AG10803 (cell line): Measurements from ENCODE around the gene FOXRED2.
A peak's percentile ranks its signal among the peaks of the same experiment; 100 is the strongest.

ENCODE experiments used
- DNase-seq: peaks from one replicate; pipeline ENCODE4 v3.0.0; 2010; ENCODE audit warnings: low read depth
- H3K4me3 ChIP-seq: 2 replicates; pipeline ENCODE4 v1.5.1; 2011; ENCODE audit warnings: mild to moderate bottlenecking, low read length, control low read depth
- CTCF ChIP-seq: conservative IDR thresholded peaks from 2 replicates; pipeline ENCODE4 v1.5.1; 2011; ENCODE audit warnings: mild to moderate bottlenecking, low read length, control low read depth, inconsistent platforms

Gene FOXRED2

GRCh38 chr22:36480941-36481392 lies 25.9 kb downstream of the FOXRED2 start:
- peak overlapping the region; percentile 86 for H3K4me3 ChIP-seq
- no peak for DNase-seq
- no peak for TF ChIP-seq CTCF

GRCh38 chr22:36478966-36479365 lies 27.9 kb downstream of the FOXRED2 start:
- no peak overlapping the region for H3K4me3 ChIP-seq
- no peak for DNase-seq
- no peak for TF ChIP-seq CTCF

- TF ChIP-seq CTCF: no peak
- H3K4me3 ChIP-seq: no peak overlapping the region
- no peak for DNase-seq
Measured at GRCh38 chr22:36475341-36475740, 31.5 kb downstream of the FOXRED2 start.

- TF ChIP-seq CTCF: no peak
- no peak for DNase-seq
- no peak overlapping the region for H3K4me3 ChIP-seq
Measured at GRCh38 chr22:36472689-36473088, 34.2 kb downstream of the FOXRED2 start.

GRCh38 chr22:36471341-36471821 lies 35.5 kb downstream of the FOXRED2 start:
- peak; percentile 80 for DNase-seq
- no peak for TF ChIP-seq CTCF
- no peak overlapping the region for H3K4me3 ChIP-seq

GRCh38 chr22:36470994-36471331 lies 35.9 kb downstream of the FOXRED2 start:
- peak; percentile 35 for DNase-seq
- no peak for TF ChIP-seq CTCF
- no peak overlapping the region for H3K4me3 ChIP-seq

- peak; percentile 86 for DNase-seq
- peak; percentile 98 for TF ChIP-seq CTCF
- no peak overlapping the region for H3K4me3 ChIP-seq
Measured at GRCh38 chr22:36470162-36470993, 36.5 kb downstream of the FOXRED2 start.
